ENCODE results near the gene ERC1. TPM values are rescaled to one million over a fixed set of nuclear protein-coding genes. Genes with fewer than 3 reads are reported as not detected.

ERC1 gene
- total RNA-seq, 1 donor from 2014 or later: 82.2 TPM

DNA sequence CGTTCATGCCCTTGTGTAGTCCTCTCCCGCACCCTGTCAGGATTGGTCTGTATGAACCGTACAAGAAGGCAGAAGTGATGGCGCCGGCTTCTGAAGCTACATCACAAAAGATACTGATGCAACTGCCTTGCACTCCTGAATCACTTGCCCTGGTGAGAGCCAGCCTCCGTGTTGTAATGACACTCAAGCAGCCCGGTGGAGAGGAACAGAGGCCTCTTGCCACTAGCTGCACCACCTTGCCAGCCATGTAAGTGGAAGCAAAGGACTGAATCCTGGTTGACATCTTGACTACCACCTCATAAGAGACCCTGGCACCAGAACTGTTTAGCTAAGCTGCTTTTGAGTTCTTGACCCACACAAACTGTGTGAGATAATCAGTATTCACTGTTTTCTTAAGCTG, 266.0 kb downstream of the ERC1 start:
- Mint-ChIP-seq H3K27me3 (ENCODE audit: unreplicated experiment) (no peaks in the 10 kb centered on the region), H3K27ac (ENCODE audit: unreplicated experiment) (no peak overlapping the region), H3K4me1 (ENCODE audit: low read depth, unreplicated experiment) (no peaks in the 10 kb centered on the region), H3K36me3 (ENCODE audit: unreplicated experiment) (no peaks in the 10 kb centered on the region), H3K9me3 (ENCODE audit: unreplicated experiment) (no peaks in the 10 kb centered on the region), H3K4me3 (ENCODE audit: unreplicated experiment) (no peak overlapping the region)
- TF ChIP-seq, protein P1, sequence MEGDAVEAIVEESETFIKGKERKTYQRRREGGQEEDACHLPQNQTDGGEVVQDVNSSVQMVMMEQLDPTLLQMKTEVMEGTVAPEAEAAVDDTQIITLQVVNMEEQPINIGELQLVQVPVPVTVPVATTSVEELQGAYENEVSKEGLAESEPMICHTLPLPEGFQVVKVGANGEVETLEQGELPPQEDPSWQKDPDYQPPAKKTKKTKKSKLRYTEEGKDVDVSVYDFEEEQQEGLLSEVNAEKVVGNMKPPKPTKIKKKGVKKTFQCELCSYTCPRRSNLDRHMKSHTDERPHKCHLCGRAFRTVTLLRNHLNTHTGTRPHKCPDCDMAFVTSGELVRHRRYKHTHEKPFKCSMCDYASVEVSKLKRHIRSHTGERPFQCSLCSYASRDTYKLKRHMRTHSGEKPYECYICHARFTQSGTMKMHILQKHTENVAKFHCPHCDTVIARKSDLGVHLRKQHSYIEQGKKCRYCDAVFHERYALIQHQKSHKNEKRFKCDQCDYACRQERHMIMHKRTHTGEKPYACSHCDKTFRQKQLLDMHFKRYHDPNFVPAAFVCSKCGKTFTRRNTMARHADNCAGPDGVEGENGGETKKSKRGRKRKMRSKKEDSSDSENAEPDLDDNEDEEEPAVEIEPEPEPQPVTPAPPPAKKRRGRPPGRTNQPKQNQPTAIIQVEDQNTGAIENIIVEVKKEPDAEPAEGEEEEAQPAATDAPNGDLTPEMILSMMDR (IDR thresholded peaks at IDR 0.05; ENCODE audit: partially characterized antibody, unreplicated experiment): no peak
- no peak for DNase-seq

DNA sequence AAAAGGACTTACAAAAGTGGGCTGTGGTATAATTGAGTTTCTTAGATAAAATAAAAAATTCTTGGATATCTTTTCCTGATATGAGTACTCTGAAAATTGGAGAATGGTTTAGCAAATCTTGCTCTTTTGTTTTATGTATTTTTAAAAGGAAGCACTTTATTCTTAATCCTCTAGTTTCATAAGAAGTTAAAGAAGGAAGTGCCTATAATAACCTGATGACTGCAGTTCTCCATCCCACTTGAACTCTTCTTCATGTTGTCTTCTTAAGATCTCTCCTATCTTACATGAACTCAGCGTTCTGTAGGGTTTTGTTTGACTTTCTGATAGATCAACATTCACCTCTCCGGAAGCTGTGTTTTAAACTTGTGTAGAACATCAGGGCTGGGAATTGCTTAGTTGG, 271.0 kb downstream of the ERC1 start:
- TF ChIP-seq, protein P1 (IDR thresholded peaks at IDR 0.05; ENCODE audit: partially characterized antibody, unreplicated experiment): no peak
- H3K27me3 Mint-ChIP-seq (ENCODE audit: unreplicated experiment): no peaks in the 10 kb centered on the region

DNA sequence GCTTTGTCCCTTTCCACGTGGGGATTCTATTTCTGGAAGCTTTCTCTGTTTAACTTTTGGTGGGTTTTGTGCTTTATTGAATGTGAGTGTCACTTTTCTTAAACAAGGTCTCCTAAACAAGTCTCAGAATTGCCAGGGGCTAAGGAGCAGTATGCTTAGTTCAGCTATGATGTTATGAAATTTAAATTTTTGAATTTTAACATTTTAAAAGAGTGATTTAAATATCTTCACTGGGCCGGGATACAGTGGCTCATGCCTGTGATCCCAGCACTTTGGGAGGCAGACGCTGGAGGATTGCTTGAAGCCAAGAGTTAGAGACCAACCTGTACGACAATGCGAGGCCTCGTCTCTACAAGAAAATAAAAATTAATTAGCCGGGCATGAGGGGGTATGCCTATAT, 276.2 kb downstream of the ERC1 start:
- Mint-ChIP-seq H3K9me3 (ENCODE audit: unreplicated experiment) (no peaks in the 10 kb centered on the region), H3K4me1 (ENCODE audit: low read depth, unreplicated experiment) (no peaks in the 10 kb centered on the region), H3K27me3 (ENCODE audit: unreplicated experiment) (no peaks in the 10 kb centered on the region), H3K36me3 (ENCODE audit: unreplicated experiment) (peaks cover 4% of the 10 kb centered on the region), H3K4me3 (ENCODE audit: unreplicated experiment) (no peak overlapping the region), H3K27ac (ENCODE audit: unreplicated experiment) (no peak overlapping the region)
- DNase-seq: no peak
- TF ChIP-seq, protein P1 (IDR thresholded peaks at IDR 0.05; ENCODE audit: partially characterized antibody, unreplicated experiment): no peak

More for the DNA sequence above, 271.0 kb downstream of the ERC1 start:
- no peak overlapping the region for H3K4me3 Mint-ChIP-seq (ENCODE audit: unreplicated experiment)
- DNase-seq: no peak
- H3K9me3 Mint-ChIP-seq (ENCODE audit: unreplicated experiment): no peaks in the 10 kb centered on the region
- H3K36me3 Mint-ChIP-seq (ENCODE audit: unreplicated experiment): no peaks in the 10 kb centered on the region
- H3K27ac Mint-ChIP-seq (ENCODE audit: unreplicated experiment): no peak overlapping the region
- no peaks in the 10 kb centered on the region for H3K4me1 Mint-ChIP-seq (ENCODE audit: low read depth, unreplicated experiment)

DNA sequence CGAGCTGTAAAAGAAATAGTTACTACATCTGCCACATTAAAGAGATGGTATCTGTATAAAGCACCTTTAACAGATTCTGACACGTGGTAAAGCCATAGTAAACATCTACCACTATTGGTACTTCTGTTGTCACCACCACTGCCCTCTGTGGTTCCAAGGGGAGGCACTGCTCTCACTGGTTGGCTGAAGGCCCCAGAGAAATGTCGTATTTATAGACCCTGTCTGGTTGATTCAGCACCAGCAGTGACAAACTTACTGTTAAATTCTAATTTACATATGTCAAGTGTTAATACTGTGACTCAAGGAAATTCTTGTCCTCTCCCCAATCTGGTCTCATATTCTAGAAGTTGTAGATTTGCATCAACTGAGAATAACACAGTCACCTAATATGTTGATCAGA, 281.1 kb downstream of the ERC1 start:
- DNase-seq: no peak
- peaks cover 2% of the 10 kb centered on the region for H3K9me3 Mint-ChIP-seq (ENCODE audit: unreplicated experiment)
- TF ChIP-seq, protein P1 (IDR thresholded peaks at IDR 0.05; ENCODE audit: partially characterized antibody, unreplicated experiment): no peak
- H3K36me3 Mint-ChIP-seq (ENCODE audit: unreplicated experiment): peaks cover 4% of the 10 kb centered on the region
- H3K27me3 Mint-ChIP-seq (ENCODE audit: unreplicated experiment): no peaks in the 10 kb centered on the region
- H3K4me1 Mint-ChIP-seq (ENCODE audit: low read depth, unreplicated experiment): no peaks in the 10 kb centered on the region
- no peak overlapping the region for H3K27ac Mint-ChIP-seq (ENCODE audit: unreplicated experiment)
- no peak overlapping the region for H3K4me3 Mint-ChIP-seq (ENCODE audit: unreplicated experiment)

DNA sequence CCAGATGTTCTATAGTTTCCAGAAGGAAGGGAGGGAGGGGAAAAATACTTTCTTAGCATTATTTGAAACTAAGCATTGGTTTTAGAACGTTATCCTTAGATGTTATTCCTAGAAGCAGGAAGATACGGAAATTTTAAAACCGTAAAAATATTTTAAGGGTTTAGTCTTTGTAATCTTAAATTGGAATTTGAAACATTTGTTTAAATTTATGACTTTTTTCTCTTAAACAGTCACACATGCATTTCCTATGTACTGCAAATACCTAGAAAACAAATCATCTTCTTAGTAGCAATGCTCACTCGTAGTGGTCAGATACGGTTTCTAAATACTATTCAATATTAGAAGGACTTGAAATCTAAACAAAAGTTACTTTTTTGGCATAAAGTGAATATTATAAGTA, 282.0 kb downstream of the ERC1 start:
- H3K27ac Mint-ChIP-seq (ENCODE audit: unreplicated experiment): no peak overlapping the region
- H3K27me3 Mint-ChIP-seq (ENCODE audit: unreplicated experiment): no peaks in the 10 kb centered on the region
- H3K4me1 Mint-ChIP-seq (ENCODE audit: low read depth, unreplicated experiment): peaks cover 8% of the 10 kb centered on the region
- TF ChIP-seq, protein P1 (IDR thresholded peaks at IDR 0.05; ENCODE audit: partially characterized antibody, unreplicated experiment): no peak
- H3K9me3 Mint-ChIP-seq (ENCODE audit: unreplicated experiment): peaks cover 2% of the 10 kb centered on the region
- DNase-seq: no peak
- no peak overlapping the region for H3K4me3 Mint-ChIP-seq (ENCODE audit: unreplicated experiment)
- H3K36me3 Mint-ChIP-seq (ENCODE audit: unreplicated experiment): peaks cover 4% of the 10 kb centered on the region

Measured in glutamatergic neuron (in vitro differentiated cells).